Measurements from ENCODE around the gene TULP4. TPM values are rescaled to one million over a fixed set of nuclear protein-coding genes. Genes with fewer than 3 reads are reported as not detected.

The TULP4 gene
- polyA plus RNA-seq, 2 donors: 3.5 to 7.6 TPM

GRCh38 chr6:158503222-158503621, 191.0 kb downstream of the TULP4 start:
- Histone ChIP-seq H3K4me1 (ENCODE audit: control insufficient read depth in 2 of 2, insufficient read depth in 2 of 2, low read length in 1 of 2) (no peaks in the 10 kb centered on the region), H3K36me3 (ENCODE audit: control insufficient read depth in 2 of 2, insufficient read depth in 2 of 2, low read length in 1 of 2) (peaks cover 7 to 44% of the 10 kb centered on the region in 2 donors), H3K9me3 (ENCODE audit: control insufficient read depth in 2 of 2, insufficient read depth in 1 of 2, low read depth in 1 of 2, low read length in 1 of 2) (no peaks in the 10 kb centered on the region), H3K4me3 (ENCODE audit: low read depth in 1 of 2, low read length in 2 of 2) (no peak overlapping the region), H3K27me3 (ENCODE audit: control insufficient read depth in 1 of 2, insufficient read depth in 2 of 2, low read length in 2 of 2) (no peaks in the 10 kb centered on the region), H3K27ac (ENCODE audit: low read depth in 2 of 2, low read length in 1 of 2) (no peak overlapping the region)
- 90 to 96% methylated on average over 7 of the region's 7 CpGs for WGBS, 2 donors

GRCh38 chr6:158503846-158504245, 191.6 kb downstream of the TULP4 start:
- Histone ChIP-seq H3K27ac (ENCODE audit: low read depth in 2 of 2, low read length in 1 of 2) (no peak overlapping the region), H3K27me3 (ENCODE audit: control insufficient read depth in 1 of 2, insufficient read depth in 2 of 2, low read length in 2 of 2) (no peaks in the 10 kb centered on the region), H3K4me3 (ENCODE audit: low read depth in 1 of 2, low read length in 2 of 2) (no peak overlapping the region), H3K9me3 (ENCODE audit: control insufficient read depth in 2 of 2, insufficient read depth in 1 of 2, low read depth in 1 of 2, low read length in 1 of 2) (no peaks in the 10 kb centered on the region), H3K36me3 (ENCODE audit: control insufficient read depth in 2 of 2, insufficient read depth in 2 of 2, low read length in 1 of 2) (peaks cover 4 to 38% of the 10 kb centered on the region in 2 donors), H3K4me1 (ENCODE audit: control insufficient read depth in 2 of 2, insufficient read depth in 2 of 2, low read length in 1 of 2) (no peaks in the 10 kb centered on the region)
- 96 to 97% methylated on average over 25 of the region's 25 CpGs for WGBS, 2 donors

- H3K9me3 ChIP-seq (ENCODE audit: control insufficient read depth in 2 of 2, insufficient read depth in 1 of 2, low read depth in 1 of 2, low read length in 1 of 2): no peaks in the 10 kb centered on the region
- H3K27me3 ChIP-seq (ENCODE audit: control insufficient read depth in 1 of 2, insufficient read depth in 2 of 2, low read length in 2 of 2): no peaks in the 10 kb centered on the region
- H3K27ac ChIP-seq (ENCODE audit: low read depth in 2 of 2, low read length in 1 of 2): no peak overlapping the region
- WGBS, 2 donors: 92 to 93% methylated on average over 13 of the region's 13 CpGs
- H3K36me3 ChIP-seq (ENCODE audit: control insufficient read depth in 2 of 2, insufficient read depth in 2 of 2, low read length in 1 of 2): peaks cover 4 to 33% of the 10 kb centered on the region in 2 donors
- H3K4me1 ChIP-seq (ENCODE audit: control insufficient read depth in 2 of 2, insufficient read depth in 2 of 2, low read length in 1 of 2): no peaks in the 10 kb centered on the region
- H3K4me3 ChIP-seq (ENCODE audit: low read depth in 1 of 2, low read length in 2 of 2): no peak overlapping the region
These were observed 192.9 kb downstream of the TULP4 start for GRCh38 chr6:158505194-158505593.

GRCh38 chr6:158506601-158507000, 194.3 kb downstream of the TULP4 start:
- peaks cover 2 to 27% of the 10 kb centered on the region in 2 donors for H3K36me3 ChIP-seq (ENCODE audit: control insufficient read depth in 2 of 2, insufficient read depth in 2 of 2, low read length in 1 of 2)
- WGBS, 2 donors: 78 to 85% methylated on average over 10 of the region's 10 CpGs
- H3K4me3 ChIP-seq (ENCODE audit: low read depth in 1 of 2, low read length in 2 of 2): no peak overlapping the region
- H3K4me1 ChIP-seq (ENCODE audit: control insufficient read depth in 2 of 2, insufficient read depth in 2 of 2, low read length in 1 of 2): no peaks in the 10 kb centered on the region
- H3K27ac ChIP-seq (ENCODE audit: low read depth in 2 of 2, low read length in 1 of 2): no peak overlapping the region
- H3K27me3 ChIP-seq (ENCODE audit: control insufficient read depth in 1 of 2, insufficient read depth in 2 of 2, low read length in 2 of 2): no peaks in the 10 kb centered on the region
- no peaks in the 10 kb centered on the region for H3K9me3 ChIP-seq (ENCODE audit: control insufficient read depth in 2 of 2, insufficient read depth in 1 of 2, low read depth in 1 of 2, low read length in 1 of 2)

- Histone ChIP-seq H3K9me3 (ENCODE audit: control insufficient read depth in 2 of 2, insufficient read depth in 1 of 2, low read depth in 1 of 2, low read length in 1 of 2) (no peaks in the 10 kb centered on the region), H3K27me3 (ENCODE audit: control insufficient read depth in 1 of 2, insufficient read depth in 2 of 2, low read length in 2 of 2) (no peaks in the 10 kb centered on the region), H3K4me3 (ENCODE audit: low read depth in 1 of 2, low read length in 2 of 2) (no peak overlapping the region), H3K4me1 (ENCODE audit: control insufficient read depth in 2 of 2, insufficient read depth in 2 of 2, low read length in 1 of 2) (no peaks in the 10 kb centered on the region), H3K36me3 (ENCODE audit: control insufficient read depth in 2 of 2, insufficient read depth in 2 of 2, low read length in 1 of 2) (peaks cover 0 to 22% of the 10 kb centered on the region in 2 donors), H3K27ac (ENCODE audit: low read depth in 2 of 2, low read length in 1 of 2) (no peak overlapping the region)
- WGBS, 2 donors: 94 to 95% methylated on average over 7 of the region's 7 CpGs
These were observed 194.9 kb downstream of the TULP4 start for GRCh38 chr6:158507174-158507573.

- Histone ChIP-seq H3K9me3 (ENCODE audit: control insufficient read depth in 2 of 2, insufficient read depth in 1 of 2, low read depth in 1 of 2, low read length in 1 of 2) (no peaks in the 10 kb centered on the region), H3K27me3 (ENCODE audit: control insufficient read depth in 1 of 2, insufficient read depth in 2 of 2, low read length in 2 of 2) (no peaks in the 10 kb centered on the region), H3K27ac (ENCODE audit: low read depth in 2 of 2, low read length in 1 of 2) (no peak overlapping the region), H3K36me3 (ENCODE audit: control insufficient read depth in 2 of 2, insufficient read depth in 2 of 2, low read length in 1 of 2) (peaks cover 0 to 11% of the 10 kb centered on the region in 2 donors), H3K4me1 (ENCODE audit: control insufficient read depth in 2 of 2, insufficient read depth in 2 of 2, low read length in 1 of 2) (no peaks in the 10 kb centered on the region), H3K4me3 (ENCODE audit: low read depth in 1 of 2, low read length in 2 of 2) (no peak overlapping the region)
- 89 to 92% methylated on average over 5 of the region's 5 CpGs for WGBS, 2 donors
These were observed 196.2 kb downstream of the TULP4 start for GRCh38 chr6:158508450-158508849.

GRCh38 chr6:158509465-158509864, 197.2 kb downstream of the TULP4 start:
- H3K4me1 ChIP-seq (ENCODE audit: control insufficient read depth in 2 of 2, insufficient read depth in 2 of 2, low read length in 1 of 2): no peaks in the 10 kb centered on the region
- H3K4me3 ChIP-seq (ENCODE audit: low read depth in 1 of 2, low read length in 2 of 2): no peak overlapping the region
- H3K27me3 ChIP-seq (ENCODE audit: control insufficient read depth in 1 of 2, insufficient read depth in 2 of 2, low read length in 2 of 2): no peaks in the 10 kb centered on the region
- H3K9me3 ChIP-seq (ENCODE audit: control insufficient read depth in 2 of 2, insufficient read depth in 1 of 2, low read depth in 1 of 2, low read length in 1 of 2): no peaks in the 10 kb centered on the region
- peaks cover 0 to 8% of the 10 kb centered on the region in 2 donors for H3K36me3 ChIP-seq (ENCODE audit: control insufficient read depth in 2 of 2, insufficient read depth in 2 of 2, low read length in 1 of 2)
- 87 to 94% methylated on average over 11 of the region's 11 CpGs for WGBS, 2 donors
- H3K27ac ChIP-seq (ENCODE audit: low read depth in 2 of 2, low read length in 1 of 2): no peak overlapping the region

GRCh38 chr6:158512809-158513208, 200.5 kb downstream of the TULP4 start:
- Histone ChIP-seq H3K27me3 (ENCODE audit: control insufficient read depth in 1 of 2, insufficient read depth in 2 of 2, low read length in 2 of 2) (no peaks in the 10 kb centered on the region), H3K27ac (ENCODE audit: low read depth in 2 of 2, low read length in 1 of 2) (no peak overlapping the region), H3K36me3 (ENCODE audit: control insufficient read depth in 2 of 2, insufficient read depth in 2 of 2, low read length in 1 of 2) (no peaks in the 10 kb centered on the region), H3K4me3 (ENCODE audit: low read depth in 1 of 2, low read length in 2 of 2) (no peak overlapping the region), H3K9me3 (ENCODE audit: control insufficient read depth in 2 of 2, insufficient read depth in 1 of 2, low read depth in 1 of 2, low read length in 1 of 2) (no peaks in the 10 kb centered on the region), H3K4me1 (ENCODE audit: control insufficient read depth in 2 of 2, insufficient read depth in 2 of 2, low read length in 1 of 2) (peaks cover 0 to 2% of the 10 kb centered on the region in 2 donors)
- WGBS, 2 donors: 82 to 92% methylated on average over 4 of the region's 4 CpGs

- H3K27me3 ChIP-seq (ENCODE audit: control insufficient read depth in 1 of 2, insufficient read depth in 2 of 2, low read length in 2 of 2): no peaks in the 10 kb centered on the region
- 75 to 83% methylated on average over 4 of the region's 4 CpGs for WGBS, 2 donors
- peaks cover 0 to 2% of the 10 kb centered on the region in 2 donors for H3K4me1 ChIP-seq (ENCODE audit: control insufficient read depth in 2 of 2, insufficient read depth in 2 of 2, low read length in 1 of 2)
- H3K9me3 ChIP-seq (ENCODE audit: control insufficient read depth in 2 of 2, insufficient read depth in 1 of 2, low read depth in 1 of 2, low read length in 1 of 2): no peaks in the 10 kb centered on the region
- H3K27ac ChIP-seq (ENCODE audit: low read depth in 2 of 2, low read length in 1 of 2): no peak overlapping the region
- H3K4me3 ChIP-seq (ENCODE audit: low read depth in 1 of 2, low read length in 2 of 2): no peak overlapping the region
- H3K36me3 ChIP-seq (ENCODE audit: control insufficient read depth in 2 of 2, insufficient read depth in 2 of 2, low read length in 1 of 2): no peaks in the 10 kb centered on the region
These were observed 201.9 kb downstream of the TULP4 start for GRCh38 chr6:158514176-158514575.

GRCh38 chr6:158514991-158515390, 202.7 kb downstream of the TULP4 start:
- Histone ChIP-seq H3K9me3 (ENCODE audit: control insufficient read depth in 2 of 2, insufficient read depth in 1 of 2, low read depth in 1 of 2, low read length in 1 of 2) (no peaks in the 10 kb centered on the region), H3K27ac (ENCODE audit: low read depth in 2 of 2, low read length in 1 of 2) (no peak overlapping the region), H3K27me3 (ENCODE audit: control insufficient read depth in 1 of 2, insufficient read depth in 2 of 2, low read length in 2 of 2) (no peaks in the 10 kb centered on the region), H3K36me3 (ENCODE audit: control insufficient read depth in 2 of 2, insufficient read depth in 2 of 2, low read length in 1 of 2) (no peaks in the 10 kb centered on the region), H3K4me3 (ENCODE audit: low read depth in 1 of 2, low read length in 2 of 2) (no peak overlapping the region), H3K4me1 (ENCODE audit: control insufficient read depth in 2 of 2, insufficient read depth in 2 of 2, low read length in 1 of 2) (peaks cover 0 to 2% of the 10 kb centered on the region in 2 donors)
- WGBS, 2 donors: 93 to 95% methylated on average over 8 of the region's 8 CpGs
